ENCODE data around the gene EN1. TPM values are rescaled to one million over a fixed set of nuclear protein-coding genes. Genes with fewer than 3 reads are reported as not detected.

The EN1 gene
- total RNA-seq, 2 experiments from 2014 or later, result not detected

DNA sequence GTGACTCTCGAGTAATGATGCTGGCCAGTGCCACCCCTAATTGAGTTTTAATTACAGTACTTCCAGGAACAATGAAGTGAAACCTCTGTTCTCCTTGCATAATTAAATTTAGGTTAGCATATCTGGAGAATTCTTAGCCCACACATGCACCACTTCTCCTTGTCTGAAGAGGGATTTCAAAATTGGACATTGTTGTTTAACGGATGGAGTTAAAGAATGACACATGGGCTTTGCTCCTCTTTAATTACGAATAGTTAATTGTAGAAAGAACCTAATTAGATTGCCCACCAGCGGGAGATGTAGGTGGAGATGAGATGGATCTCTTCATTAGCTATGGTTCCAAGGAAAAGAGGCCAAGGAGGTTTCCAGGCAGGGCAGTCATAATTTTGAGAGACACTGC lies 33.1 kb upstream of the EN1 start:
- Mint-ChIP-seq H3K4me3 (no peak overlapping the region), H3K4me1 (ENCODE audit: low read depth) (peaks cover 24% of the 10 kb centered on the region), H3K27me3 (peaks cover 36% of the 10 kb centered on the region), H3K27ac (no peak overlapping the region), H3K36me3 (ENCODE audit: low read depth) (no peaks in the 10 kb centered on the region), H3K9me3 (no peaks in the 10 kb centered on the region)
- H3K27ac ChIP-seq (ENCODE audit: low read depth in 1 of 2, low read length in 2 of 2), result no peak overlapping the region
- DNase-seq, result no peak
- TF ChIP-seq, protein P1, sequence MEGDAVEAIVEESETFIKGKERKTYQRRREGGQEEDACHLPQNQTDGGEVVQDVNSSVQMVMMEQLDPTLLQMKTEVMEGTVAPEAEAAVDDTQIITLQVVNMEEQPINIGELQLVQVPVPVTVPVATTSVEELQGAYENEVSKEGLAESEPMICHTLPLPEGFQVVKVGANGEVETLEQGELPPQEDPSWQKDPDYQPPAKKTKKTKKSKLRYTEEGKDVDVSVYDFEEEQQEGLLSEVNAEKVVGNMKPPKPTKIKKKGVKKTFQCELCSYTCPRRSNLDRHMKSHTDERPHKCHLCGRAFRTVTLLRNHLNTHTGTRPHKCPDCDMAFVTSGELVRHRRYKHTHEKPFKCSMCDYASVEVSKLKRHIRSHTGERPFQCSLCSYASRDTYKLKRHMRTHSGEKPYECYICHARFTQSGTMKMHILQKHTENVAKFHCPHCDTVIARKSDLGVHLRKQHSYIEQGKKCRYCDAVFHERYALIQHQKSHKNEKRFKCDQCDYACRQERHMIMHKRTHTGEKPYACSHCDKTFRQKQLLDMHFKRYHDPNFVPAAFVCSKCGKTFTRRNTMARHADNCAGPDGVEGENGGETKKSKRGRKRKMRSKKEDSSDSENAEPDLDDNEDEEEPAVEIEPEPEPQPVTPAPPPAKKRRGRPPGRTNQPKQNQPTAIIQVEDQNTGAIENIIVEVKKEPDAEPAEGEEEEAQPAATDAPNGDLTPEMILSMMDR (IDR thresholded peaks at IDR 0.05), result no peak
- ChIA-PET POLR2A (no interaction called here), CTCF (no interaction called here)
- H3K36me3 ChIP-seq (ENCODE audit: insufficient read depth, low read length), result no peaks in the 10 kb centered on the region
- H3K4me3 ChIP-seq (ENCODE audit: low read length), result no peak overlapping the region
- peaks cover 20% of the 10 kb centered on the region for H3K4me1 ChIP-seq (ENCODE audit: insufficient read depth, low read length)
- no peak for ATAC-seq (ENCODE audit: poor library complexity)
- intact Hi-C loops (cut with DNase I, micrococcal nuclease), result loop anchor here (5.0 to 10.0 kb wide), 4 partner anchors 167 to 1804 kb away; no protein-coding TSS in a partner anchor
- H3K9me3 ChIP-seq (ENCODE audit: control insufficient read depth in 1 of 2, insufficient read depth in 1 of 2, low read length in 2 of 2), result no peaks in the 10 kb centered on the region
- peaks cover 21 to 23% of the 10 kb centered on the region in 2 experiments for H3K27me3 ChIP-seq (ENCODE audit: control insufficient read depth in 1 of 2, insufficient read depth in 2 of 2, low read length in 2 of 2)

DNA sequence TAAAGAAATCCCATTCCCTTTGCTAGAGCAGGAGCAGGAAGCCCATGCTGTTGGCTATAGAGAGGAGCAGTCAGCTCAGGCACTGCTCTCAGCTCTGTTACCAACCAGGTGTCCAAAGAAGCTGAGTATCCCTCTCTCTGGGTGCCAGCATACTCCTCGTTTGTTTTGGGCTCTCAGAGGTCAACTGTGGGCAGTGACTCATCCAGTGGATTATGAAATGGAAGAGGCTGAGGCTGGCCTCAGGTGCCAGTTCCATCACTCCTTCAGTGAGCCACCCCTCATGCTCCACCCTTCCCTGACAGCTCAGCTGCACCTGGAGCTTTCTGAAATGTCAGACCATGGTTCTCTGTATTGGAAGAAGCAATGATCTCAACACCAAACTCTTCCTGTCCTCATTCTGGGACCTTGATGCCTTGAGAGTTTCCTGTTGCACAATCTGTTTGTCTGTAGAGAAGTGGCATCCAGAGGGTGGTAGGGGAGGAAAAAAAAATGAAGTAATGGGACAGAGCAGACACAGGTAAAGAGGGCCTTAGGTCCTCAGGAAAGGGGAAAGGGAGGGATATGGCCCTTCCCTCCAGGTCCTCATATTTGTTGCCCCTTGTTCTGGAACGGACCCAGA lies 31.2 kb upstream of the EN1 start:
- no peaks in the 10 kb centered on the region for H3K36me3 ChIP-seq (ENCODE audit: insufficient read depth, low read length)
- H3K27ac ChIP-seq (ENCODE audit: low read depth in 1 of 2, low read length in 2 of 2), result no peak overlapping the region
- H3K4me3 ChIP-seq (ENCODE audit: low read length), result no peak overlapping the region
- ATAC-seq (ENCODE audit: poor library complexity) (no peak), DNase-seq (peak in 1 of 14 experiments; percentile 19)
- H3K4me1 Mint-ChIP-seq (ENCODE audit: low read depth), result peaks cover 24% of the 10 kb centered on the region
- POLR2A ChIA-PET, result no interaction called here
- intact Hi-C loops (cut with DNase I, micrococcal nuclease), result no loop called here
- CTCF ChIA-PET, result no interaction called here
- no peaks in the 10 kb centered on the region for H3K36me3 Mint-ChIP-seq (ENCODE audit: low read depth)
- H3K27me3 ChIP-seq (ENCODE audit: control insufficient read depth in 1 of 2, insufficient read depth in 2 of 2, low read length in 2 of 2), result peaks cover 25 to 29% of the 10 kb centered on the region in 2 experiments
- H3K4me1 ChIP-seq (ENCODE audit: insufficient read depth, low read length), result peaks cover 20% of the 10 kb centered on the region
- no peak overlapping the region for H3K4me3 Mint-ChIP-seq
- no peaks in the 10 kb centered on the region for H3K9me3 ChIP-seq (ENCODE audit: control insufficient read depth in 1 of 2, insufficient read depth in 1 of 2, low read length in 2 of 2)
- no peaks in the 10 kb centered on the region for H3K9me3 Mint-ChIP-seq
- TF ChIP-seq, protein P1 (IDR thresholded peaks at IDR 0.05), result no peak
- H3K27me3 Mint-ChIP-seq, result peaks cover 52% of the 10 kb centered on the region
- no peak overlapping the region for H3K27ac Mint-ChIP-seq

DNA sequence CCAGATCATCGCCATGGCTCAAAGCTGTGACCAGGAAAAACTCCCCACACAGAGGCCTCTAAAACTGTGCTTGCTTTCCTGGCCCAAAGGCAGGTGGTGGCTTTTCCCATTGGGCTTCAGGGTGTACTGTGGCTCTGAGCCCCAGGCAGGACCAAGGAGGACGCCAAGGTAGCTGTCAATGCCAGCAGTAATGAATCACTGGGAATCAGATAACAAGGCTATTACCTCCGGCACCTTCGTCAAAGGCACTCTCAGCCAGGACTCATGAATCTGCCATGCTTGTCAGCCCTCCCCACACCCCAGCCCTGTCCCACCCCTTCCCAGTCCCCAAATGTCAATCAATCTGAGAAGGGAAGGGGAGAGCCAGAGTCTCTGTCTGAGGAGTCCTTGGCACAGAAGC lies 27.9 kb upstream of the EN1 start:
- DNase-seq (no peak), ATAC-seq (ENCODE audit: poor library complexity) (no peak)
- Mint-ChIP-seq H3K4me3 (no peak overlapping the region), H3K27ac (no peak overlapping the region), H3K36me3 (ENCODE audit: low read depth) (no peaks in the 10 kb centered on the region), H3K4me1 (ENCODE audit: low read depth) (no peaks in the 10 kb centered on the region), H3K27me3 (peaks cover 74% of the 10 kb centered on the region), H3K9me3 (no peaks in the 10 kb centered on the region)
- TF ChIP-seq, protein P1 (IDR thresholded peaks at IDR 0.05), result no peak
- H3K27me3 ChIP-seq (ENCODE audit: control insufficient read depth in 1 of 2, insufficient read depth in 2 of 2, low read length in 2 of 2), result peaks cover 23 to 29% of the 10 kb centered on the region in 2 experiments
- intact Hi-C loops (cut with DNase I, micrococcal nuclease), result no loop called here
- H3K36me3 ChIP-seq (ENCODE audit: insufficient read depth, low read length), result no peaks in the 10 kb centered on the region
- H3K4me3 ChIP-seq (ENCODE audit: low read length), result no peak overlapping the region
- H3K27ac ChIP-seq (ENCODE audit: low read depth in 1 of 2, low read length in 2 of 2), result no peak overlapping the region
- no peaks in the 10 kb centered on the region for H3K9me3 ChIP-seq (ENCODE audit: control insufficient read depth in 1 of 2, insufficient read depth in 1 of 2, low read length in 2 of 2)
- ChIA-PET CTCF (no interaction called here), POLR2A (no interaction called here)
- no peaks in the 10 kb centered on the region for H3K4me1 ChIP-seq (ENCODE audit: insufficient read depth, low read length)
